ENCODE results near the gene TRPV2.

GRCh38 chr17:16449121-16449570 lies 33.8 kb downstream of the TRPV2 start:
- TF ChIP-seq POLR2A (IDR thresholded peaks at IDR 0.05; ENCODE audit: extremely low read depth, insufficient read length), result no peak
- TF ChIP-seq, protein P1, sequence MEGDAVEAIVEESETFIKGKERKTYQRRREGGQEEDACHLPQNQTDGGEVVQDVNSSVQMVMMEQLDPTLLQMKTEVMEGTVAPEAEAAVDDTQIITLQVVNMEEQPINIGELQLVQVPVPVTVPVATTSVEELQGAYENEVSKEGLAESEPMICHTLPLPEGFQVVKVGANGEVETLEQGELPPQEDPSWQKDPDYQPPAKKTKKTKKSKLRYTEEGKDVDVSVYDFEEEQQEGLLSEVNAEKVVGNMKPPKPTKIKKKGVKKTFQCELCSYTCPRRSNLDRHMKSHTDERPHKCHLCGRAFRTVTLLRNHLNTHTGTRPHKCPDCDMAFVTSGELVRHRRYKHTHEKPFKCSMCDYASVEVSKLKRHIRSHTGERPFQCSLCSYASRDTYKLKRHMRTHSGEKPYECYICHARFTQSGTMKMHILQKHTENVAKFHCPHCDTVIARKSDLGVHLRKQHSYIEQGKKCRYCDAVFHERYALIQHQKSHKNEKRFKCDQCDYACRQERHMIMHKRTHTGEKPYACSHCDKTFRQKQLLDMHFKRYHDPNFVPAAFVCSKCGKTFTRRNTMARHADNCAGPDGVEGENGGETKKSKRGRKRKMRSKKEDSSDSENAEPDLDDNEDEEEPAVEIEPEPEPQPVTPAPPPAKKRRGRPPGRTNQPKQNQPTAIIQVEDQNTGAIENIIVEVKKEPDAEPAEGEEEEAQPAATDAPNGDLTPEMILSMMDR (IDR thresholded peaks at IDR 0.05; ENCODE audit: low read depth, low read length), result no peak

Data from NB4 (cell line).